ENCODE data around the gene CSTPP1.
A peak's percentile ranks its signal among the peaks of the same experiment; 100 is the strongest.

Gene CSTPP1, protein sequence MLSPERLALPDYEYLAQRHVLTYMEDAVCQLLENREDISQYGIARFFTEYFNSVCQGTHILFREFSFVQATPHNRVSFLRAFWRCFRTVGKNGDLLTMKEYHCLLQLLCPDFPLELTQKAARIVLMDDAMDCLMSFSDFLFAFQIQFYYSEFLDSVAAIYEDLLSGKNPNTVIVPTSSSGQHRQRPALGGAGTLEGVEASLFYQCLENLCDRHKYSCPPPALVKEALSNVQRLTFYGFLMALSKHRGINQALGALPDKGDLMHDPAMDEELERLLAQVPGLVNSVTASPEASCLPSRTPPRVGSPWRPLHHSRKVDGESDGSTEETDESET
- total RNA-seq = 7.2 to 15.4 reads per million in 2 donors

DNA sequence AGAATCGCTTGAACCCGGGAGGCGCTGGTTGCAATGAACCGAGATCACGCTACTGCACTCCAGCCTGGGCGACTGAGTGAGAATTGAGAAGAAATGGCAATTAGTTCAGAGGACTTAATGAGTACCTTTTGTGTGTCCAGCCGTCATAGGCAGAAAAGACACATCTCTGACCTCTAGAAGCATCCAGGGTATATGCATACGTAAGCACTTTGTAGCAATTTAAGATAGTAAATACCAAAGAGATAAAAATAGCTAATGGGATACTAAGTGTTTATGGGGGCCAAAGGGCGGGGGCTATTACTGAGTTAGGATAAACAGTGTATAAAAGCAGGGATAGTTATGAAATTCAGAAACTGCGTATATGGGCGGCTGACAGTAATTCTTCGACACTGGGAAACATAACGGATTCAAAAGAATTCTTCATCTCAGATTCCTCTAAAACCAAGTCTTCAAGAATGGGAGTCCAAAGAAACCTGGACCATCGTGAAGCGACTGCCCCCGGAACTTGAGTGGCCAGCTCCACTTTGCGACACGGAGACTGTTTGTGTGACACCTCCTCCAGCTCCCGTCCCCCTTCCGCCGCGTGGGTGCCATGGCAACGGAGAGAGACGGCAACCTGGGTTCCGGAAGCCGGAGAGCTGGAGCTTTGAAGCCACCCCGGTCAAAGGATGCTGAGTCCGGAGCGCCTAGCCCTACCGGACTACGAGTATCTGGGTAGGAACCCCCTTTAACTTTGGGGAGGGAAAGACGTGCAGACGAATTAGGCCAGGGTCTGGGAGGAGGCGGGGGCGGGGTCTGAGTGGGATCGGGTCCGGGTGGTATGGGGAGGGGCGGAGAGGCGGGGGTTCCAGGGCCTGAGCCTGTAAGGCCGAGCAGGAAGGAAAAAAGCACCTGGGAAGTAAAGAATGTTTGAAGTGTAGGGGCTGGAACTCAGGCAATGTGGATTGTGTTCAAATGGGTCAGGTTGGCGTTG is at the start of gene CSTPP1:
TSS of gene CSTPP1 (plus strand) at position 624 of the 973 bp plus-strand sequence. CDS start at position 669, 45 bp downstream.
- DNase-seq = peak; percentile 91

DNA sequence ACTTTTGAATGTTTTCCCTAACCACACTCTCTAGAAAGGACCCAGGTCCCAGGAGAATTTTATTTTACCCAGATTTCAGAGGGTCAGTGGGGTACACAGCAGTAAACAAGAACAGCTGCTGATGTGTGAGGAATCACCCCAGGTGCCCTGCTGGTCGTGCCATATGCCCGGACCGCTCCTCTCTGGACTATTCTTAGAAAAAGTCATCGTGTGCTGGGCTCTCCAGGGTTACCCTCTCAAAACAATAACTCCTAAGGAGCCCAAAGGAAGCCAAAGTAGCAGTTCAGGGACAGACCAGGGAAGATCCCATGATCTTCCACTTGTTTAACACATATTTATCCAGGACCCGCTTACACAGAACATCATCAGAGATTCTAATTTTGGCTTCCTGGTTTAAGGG is 47.9 kb upstream of the CSTPP1 start:
- no peak for DNase-seq

DNA sequence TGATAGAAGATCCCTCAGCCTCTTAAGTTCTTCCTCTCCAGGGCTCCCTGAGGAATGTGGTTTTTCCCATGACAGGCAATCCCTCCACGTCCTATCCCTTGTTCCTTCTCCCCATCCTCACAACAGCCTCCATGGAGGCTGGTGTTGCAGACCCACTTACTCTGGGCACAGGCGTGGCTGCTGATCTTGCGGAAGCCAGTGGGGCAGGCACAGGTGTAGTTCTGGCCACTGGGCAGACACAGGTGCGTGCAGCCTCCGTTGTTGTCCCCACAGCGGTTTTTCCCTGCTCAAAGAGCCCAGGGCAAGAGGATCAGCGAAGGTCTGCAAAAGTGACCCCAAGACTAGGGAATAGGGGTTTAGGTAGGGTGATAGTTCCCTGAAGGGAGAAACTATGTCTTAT is 47.3 kb upstream of the CSTPP1 start:
- DNase-seq = no peak

DNA sequence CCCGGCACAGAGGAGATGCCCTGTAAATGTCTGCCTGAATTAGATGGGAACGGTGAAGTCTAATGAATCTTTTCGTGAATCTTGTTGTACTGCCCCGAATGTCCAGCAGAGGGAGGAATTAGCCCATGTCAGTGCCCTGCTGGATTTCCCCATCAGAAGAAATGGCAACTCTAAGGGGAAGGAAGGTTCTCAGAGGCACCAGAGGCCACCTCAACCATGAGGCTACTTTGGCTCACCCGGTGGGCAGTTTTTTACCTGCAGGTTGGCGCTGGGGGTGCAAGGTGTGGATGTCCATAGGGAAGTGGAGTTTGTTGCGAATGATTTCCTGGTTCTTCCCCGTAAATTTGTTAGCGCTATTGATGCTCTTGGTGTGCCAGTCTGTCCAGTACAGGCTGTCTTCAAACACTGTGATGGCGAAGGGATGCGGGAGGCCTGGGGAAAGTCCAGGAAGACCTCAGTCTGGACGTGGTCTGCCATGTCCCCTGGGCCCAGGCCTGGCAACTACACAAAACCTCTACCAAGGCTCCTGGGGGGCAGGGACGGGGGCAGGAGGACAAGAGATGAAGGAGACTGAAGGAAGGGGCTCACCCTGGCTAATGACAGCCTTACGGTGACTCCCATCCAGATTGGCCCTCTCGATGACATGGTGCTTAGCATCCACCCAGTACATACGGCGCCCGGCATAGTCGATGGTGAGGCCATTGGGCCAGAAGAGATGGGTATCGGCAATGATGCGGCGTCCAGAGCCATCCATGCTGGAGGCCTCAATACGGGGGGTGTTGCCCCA is 46.7 kb upstream of the CSTPP1 start:
- peak; percentile 67 for DNase-seq

DNA sequence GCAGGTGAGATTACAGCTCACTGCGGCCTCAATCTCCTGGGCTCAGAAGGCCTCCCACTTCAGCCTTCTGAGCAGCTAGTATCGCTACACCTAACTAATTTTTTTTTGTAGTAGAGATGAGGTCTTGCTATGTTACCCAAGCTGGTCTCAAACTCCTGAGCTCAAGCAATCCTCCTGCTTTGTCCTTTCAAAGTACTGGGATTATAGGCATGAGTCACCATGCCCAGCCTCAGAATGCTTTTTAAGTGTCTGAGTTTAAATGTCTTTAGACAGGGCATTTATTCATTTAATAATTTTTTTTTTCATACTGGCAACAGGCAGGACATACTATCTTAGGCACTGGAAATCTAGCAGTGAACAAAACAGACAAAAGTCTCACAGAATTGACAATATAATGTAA is 45.9 kb upstream of the CSTPP1 start:
- no peak for DNase-seq

DNA sequence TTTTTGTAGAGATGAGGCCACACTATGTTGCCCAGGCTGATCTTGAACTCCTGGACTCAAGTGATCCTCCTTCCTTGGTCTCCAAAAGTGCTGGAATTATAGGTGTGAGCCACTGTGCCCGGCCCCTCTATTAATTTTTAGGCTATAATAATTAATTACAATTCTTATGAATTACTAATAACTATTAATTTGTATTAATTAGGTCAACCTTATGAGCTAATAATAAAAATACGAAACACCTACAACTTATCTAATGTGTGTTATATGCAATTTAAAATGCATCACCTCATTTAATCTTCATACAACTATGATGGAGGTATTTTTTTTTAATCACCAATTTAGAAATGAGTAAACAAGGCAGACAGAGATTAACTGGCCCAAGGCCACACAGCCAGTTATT is 44.5 kb upstream of the CSTPP1 start:
- no peak for DNase-seq

DNA sequence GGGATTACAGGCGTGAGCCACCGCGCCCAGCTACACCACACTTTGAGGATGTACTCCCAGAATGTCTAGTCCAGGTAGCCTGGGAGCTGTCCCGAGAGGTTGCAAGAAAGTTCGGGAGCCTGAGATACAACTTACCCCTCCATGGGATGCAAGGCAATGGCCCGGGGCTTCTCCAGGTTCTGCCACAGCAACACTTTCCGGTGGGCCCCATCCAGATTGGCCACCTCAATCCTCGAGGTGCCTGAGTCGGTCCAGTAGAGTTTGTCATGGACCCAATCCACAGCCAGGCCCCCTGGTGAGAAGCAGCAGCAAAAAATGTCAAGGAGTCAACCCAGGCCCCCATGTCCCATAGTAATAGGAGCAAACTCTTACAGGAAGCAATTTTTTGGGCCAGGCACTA is 43.7 kb upstream of the CSTPP1 start:
- DNase-seq = no peak

DNA sequence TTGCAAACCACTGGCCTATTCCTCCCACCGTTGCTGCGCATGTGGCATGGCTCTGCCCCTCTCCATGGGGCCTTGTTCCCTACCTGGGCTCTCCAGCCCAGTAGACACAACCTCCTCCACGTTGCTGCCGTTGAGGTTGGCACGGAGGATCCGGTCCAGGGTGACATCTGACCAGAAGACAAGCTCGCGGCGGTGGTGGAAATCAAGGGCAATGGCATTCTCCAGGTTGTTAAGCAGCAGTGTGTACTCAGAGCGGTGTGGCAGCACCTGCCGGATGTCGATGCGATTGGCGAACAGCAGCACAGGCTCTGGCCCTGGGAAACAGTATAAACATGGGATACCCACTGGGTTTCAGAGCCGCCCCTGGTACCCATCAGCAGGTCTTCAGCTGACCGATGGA is 42.1 kb upstream of the CSTPP1 start:
- no peak for DNase-seq

DNA sequence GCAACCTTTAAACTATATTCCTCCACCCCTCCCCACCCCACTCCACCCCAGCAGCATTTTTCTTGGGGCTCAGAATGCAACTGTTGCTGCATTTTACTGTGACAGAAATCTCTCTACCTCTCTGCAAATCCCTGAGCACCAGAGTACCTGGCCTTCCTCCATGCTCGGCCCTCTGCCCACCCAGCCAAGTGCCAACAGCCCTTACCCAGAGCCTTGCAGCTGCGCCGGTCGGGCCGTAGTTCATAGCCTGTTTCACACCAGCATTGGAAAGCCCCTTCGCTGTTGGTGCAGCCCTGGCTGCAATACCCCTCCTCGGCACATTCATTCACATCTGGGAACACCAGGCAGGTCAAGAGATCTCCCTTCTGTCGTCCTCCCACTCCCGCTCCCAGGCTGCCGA is 41.6 kb upstream of the CSTPP1 start:
- DNase-seq = no peak

DNA sequence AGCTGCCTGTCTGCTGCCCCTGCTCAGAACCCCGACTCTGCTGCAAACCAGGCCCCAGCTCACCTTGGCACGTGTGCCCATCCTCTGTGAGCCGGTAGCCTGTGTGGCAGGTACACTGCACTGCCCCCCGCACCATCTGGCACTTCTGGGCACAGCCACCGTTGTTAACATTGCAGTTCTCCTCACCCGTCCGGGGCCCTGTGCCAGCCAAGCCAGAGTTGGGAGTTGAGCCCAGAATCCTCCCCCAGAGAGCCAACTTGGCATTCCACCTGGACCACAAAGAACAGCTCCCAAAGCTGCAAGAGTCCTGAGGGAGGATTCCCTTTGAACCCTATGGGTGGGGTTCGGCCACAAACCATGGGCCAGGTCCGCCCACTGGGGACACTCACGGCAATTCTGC is 40.7 kb upstream of the CSTPP1 start:
- no peak for DNase-seq

DNA sequence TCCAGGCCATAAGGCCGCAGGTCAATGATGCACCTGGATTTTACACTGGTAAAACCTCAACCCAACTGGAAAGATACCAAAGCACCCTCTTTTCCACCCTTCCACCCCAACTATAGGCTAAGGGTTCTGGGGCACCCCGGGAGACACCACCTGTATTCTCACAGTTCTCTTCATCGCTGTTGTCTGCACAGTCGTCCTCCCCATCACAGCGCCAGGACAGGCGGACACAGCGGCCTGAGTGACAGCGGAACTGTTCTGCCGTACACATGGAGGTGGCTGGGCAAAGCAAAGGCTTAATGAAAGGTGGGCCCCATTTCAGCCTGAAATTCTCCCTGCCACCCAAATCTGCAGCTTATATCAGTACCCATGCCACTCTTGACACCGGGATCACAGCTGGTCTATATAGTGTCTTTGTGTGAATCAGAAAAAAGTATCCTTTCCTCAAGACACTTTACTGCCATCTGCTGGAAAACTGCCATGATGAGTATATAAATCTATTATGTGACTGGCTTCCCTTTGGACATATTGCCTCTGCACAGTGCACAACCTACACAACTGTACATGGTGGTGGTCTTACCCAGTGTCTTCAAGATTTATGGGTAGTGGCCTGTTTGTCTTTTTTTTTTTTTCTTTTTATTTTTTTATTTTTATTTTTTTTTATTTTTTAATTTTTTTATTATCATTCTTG is 39.7 kb upstream of the CSTPP1 start:
- DNase-seq = no peak

DNA sequence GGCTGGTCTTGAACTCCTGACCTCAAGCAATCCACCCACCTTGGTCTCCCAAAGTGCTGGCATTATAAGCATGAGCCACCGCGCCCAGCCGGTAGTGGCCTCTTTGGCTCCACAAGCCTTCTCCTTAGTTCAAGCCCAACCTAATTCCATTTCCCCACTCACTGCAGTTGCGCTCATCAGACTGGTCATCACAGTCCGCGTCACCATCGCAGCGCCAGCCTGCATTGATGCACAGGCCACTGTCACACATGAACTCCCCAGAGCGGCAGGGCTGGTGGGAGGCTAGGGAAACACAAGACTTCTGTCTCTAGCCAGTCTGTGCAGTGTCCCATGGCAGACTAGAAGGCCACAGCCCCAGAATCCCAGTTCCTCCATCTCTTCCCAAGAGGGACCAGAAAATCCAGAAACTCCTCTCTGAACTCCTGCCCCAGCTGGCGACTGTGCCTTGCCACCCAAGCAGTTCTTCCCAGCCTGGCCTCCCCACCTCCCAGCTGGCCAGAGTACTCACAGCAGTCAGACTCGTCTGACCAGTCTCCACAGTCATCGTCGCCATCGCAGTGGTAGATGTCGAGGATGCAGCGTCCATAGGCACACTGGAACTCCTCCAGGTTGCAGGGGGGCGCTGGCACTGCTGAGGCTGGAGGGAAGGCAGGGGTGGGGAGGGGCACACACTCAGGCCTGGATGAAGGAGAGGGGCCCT is 38.0 kb upstream of the CSTPP1 start:
- DNase-seq = no peak

DNA sequence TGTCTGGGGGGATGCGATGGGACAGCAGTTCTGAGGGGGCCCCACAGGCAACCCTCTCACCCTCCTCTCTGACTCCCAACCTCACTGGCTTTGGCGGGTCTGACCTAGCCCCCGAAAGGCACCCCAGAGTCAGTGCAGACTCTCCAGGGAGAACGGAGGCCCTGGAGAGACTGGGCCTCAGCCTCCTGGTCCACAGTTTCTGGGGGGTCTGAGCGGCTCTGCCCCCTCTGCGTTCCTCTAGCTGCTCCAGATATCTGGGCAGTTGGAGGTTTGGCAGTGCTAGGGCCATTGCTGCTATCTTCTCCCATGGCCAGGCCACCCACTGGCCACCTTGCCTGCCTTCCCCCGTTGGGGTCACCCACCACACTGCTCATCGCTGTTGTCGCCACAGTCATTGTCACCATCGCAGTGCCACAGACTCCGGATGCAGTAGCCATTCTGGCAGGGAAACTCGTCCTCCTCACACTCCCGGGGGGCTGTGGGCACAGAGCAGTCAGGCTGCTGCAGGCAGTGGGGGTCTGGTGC is 37.0 kb upstream of the CSTPP1 start:
- DNase-seq = no peak

DNA sequence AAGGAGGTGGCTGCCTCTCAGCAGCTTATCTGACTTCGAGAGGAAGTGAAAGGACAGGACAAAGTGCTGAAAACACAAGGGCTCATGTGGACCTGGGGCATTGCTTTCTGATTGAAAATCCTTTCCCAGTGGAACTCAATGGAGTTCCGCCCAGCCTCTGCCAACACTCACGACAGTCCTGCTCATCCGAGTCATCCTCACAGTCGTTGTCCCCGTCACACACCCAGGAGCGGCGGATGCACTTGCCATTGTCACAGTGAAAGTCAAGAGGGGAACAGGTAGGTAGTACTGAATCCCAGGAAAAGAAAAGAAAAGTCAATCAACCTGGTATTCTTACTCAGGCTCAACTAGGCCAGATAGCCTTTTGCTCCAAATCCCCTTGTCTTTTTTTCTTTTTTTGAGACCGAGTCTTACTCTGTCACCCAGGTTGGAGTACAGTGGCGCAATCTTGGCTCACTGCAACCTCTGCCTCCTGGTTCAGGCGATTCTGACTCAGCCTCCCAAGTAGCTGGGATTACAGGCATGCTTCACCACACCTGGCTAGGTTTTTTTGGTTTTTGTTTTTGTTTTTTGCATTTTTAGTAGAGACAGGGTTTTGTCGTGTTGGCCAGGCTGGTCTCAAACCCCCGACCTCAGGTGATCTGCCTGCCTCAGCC is 36.3 kb upstream of the CSTPP1 start:
- DNase-seq = no peak

DNA sequence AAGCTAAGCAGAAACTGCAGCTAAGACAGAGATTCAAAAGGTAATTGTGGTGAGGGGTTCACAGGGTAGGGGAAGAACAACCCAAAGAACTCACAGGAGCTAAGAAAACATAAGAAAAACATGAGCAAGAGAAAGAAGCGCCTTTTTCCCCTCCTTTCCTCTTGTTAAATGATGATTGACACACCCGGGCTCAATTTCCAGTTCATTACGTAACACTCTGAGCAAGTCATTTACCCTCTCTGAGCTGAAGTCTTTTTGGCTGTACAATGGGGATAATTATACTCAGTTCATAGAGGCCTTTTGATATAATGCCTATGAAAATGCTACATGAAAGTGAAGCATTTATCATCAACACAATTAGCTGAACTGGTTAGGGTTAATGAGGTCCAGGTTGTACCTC is 35.4 kb upstream of the CSTPP1 start:
- DNase-seq = no peak

DNA sequence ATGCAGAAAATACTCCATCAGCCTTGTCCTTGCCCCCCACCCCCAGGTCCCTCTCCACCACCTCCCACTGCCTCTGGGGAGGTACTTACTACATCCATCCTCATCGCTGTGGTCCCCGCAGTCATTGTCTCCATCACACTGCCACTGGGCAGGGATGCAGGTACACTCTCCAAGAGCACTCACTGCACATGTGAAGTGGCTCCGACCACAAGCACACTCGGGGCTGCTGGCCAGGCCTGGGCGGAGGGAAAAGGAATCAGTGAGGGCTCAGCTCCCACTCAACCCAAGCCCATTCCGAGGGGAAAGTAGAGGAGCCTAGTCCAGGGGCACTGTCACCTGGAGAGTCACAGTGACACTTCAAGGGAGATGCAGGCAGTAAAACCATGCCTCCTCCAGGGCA is 33.9 kb upstream of the CSTPP1 start:
- DNase-seq = no peak

DNA sequence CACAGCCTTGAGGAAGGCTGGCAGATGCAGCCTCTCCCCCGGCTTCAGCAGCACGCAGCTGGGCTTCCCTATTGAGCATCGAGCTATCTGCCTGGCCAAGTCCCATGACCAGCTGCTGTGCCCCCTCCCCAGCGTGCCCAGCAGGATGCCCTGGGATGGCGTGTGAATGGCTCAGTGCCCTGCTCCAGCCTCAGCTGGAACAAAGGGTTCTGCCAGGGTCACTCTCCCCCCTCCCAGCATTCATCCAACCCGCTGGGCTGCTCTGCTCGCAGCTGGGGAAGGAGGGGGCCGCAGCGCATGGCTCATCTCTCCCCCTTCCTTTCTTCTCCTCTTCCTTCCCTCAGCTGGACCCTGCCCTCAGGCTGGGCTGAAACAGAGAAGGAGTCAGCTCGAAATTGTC is 32.7 kb upstream of the CSTPP1 start:
- DNase-seq = no peak

DNA sequence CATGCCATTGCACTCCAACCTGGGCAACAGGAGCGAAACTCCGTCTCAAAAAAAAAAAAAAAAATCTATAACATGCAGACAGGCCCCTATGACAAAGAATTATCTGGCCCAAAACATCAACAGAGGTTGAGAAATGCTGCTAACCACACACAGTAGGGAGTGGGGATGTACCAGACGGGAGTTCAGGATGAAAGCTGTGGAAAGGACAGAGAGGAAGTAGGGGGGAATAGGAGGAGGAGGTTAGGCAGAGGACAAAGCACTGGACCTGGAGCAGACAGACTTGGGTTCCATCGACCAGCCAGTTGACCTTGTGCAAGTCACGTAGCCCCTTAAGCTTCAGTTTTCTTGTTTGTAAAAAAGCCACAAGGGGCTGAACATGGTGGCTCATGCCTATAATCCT is 30.8 kb upstream of the CSTPP1 start:
- DNase-seq = no peak

DNA sequence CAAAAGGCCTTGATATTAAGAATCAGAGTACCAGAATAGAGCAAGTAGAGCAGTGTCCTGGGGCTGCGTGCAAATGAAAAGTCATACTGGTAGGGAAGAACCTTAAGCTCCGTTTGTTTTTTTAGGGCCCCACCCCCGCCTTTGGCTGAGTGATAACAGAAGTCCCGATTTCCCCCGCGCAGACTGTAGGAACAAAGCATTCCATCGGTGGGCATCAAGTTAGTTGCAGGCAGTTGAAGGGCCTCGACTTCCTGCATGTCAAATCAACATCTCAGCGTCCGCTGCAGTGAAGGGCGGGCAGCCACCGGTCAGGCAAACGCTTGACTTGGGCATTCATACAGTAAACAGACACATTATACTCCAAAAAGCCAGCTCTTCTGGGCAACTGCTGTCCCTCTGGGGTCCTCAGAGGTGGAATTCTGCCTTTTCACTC is 29.9 kb upstream of the CSTPP1 start:
- no peak for DNase-seq

DNA sequence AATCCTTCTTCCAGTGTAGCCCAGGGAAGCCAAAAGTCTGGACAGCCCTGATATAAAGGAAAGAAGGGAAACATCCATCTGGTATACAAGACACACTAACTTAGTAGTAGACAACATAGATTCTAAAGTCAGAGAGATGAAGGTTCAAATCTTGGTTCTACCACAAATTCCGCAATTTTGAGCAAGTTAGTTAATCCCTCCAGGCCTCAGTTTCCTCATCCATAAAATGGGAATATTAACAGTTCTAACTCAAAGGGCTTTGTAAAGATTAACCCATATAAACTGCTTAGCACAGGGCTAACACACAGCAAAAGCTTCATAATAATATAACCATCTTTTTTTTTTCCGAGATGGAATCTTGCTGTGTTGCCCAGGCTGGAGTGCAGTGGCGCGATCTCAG is 29.0 kb upstream of the CSTPP1 start:
- DNase-seq = no peak

DNA sequence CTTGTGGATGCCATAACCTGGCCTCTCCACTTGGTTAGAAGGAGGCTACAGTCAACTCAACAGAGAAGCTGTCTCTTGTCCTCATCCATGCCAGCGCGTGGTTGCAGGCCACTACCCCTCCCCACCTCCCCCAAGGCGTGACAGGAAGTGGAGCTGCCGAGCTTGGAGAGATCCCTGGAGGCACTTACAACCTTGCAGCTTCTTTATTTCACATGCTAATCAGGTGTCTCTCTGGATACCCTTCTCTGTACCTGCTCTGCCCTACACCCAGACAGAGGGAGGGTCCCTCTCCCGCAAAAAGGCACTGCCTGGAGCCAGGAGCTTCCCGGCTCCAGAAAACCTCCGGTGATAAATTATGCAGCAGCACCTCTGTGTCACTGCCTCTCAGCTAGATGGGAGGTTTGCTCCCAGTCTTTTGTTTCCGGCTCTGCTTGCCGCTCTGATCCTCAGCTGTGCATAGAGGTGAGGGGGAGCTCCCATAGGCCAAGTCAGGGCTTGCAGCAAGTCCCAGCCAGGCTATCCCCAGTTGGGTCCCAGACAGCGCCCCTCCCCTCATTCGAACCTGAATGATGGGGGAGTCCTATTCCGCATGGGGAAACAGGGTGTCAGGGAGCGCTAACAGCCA is 23.9 kb upstream of the CSTPP1 start:
- no peak for DNase-seq
